ENCODE data around the gene CCDC120.

Gene CCDC120

GRCh38 chrX:49106296-49106695 is 47.5 kb downstream of the CCDC120 start:
- DNase-seq, result no peak

DNA sequence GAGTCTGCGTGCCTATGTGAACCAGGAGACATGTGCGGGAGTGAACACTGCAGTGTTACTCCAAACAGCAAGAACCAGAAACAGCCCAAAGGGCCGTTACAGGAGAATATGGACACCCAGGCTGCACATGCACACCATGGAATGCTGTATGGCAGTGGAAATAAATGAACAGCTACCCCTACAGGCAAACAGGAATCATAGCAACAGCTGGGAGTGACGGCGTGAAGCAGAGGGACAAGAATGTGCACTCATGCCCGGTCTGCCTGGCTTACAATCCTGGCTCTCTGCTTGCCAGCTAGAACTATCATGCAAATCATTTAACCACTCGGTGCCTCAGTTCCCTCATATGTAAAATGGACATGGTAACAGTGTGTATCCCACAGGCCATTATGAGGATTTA is 48.1 kb downstream of the CCDC120 start:
- no peak for DNase-seq

- no peak for DNase-seq
Measured at GRCh38 chrX:49108641-49109040, 49.8 kb downstream of the CCDC120 start.

DNA sequence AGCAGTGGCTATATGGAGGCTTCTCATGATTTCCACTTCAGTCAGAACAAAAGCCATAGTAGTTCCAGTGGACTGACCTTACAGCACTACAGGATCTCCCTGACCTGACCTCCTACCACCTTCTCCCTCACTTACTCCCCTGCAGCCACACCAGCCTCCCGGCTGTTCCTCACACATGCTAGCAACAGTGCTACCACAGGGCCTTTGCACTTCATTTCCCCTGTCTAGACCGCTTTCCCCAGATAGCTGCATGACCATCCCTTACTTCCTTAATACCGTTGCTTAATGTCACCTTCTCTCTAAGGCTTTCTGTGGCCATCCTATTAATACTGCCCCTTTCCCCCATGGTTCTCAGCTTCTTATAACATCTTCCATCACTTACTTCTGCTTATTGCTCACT is 51.6 kb downstream of the CCDC120 start:
- DNase-seq, result no peak

DNA sequence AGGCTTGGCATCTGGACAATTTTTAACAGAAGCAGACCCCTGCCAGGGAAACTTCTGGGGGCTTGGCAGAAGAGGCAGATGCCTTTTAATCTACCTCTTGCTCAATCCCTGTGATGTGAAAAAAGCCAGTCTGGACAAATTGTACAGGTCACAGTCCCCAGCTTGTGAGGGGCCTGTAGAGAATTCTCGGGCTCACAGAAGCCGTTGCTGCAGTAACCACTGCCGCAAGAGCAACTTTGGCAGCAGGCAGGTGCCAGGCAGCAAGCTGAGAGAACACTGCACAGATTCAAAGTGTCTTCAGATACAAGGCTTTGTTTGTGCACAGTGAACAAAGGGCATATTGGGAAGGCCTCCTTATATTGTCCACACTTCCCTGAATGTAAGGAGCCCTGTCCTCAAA is 53.0 kb downstream of the CCDC120 start:
- no peak for DNase-seq

DNA sequence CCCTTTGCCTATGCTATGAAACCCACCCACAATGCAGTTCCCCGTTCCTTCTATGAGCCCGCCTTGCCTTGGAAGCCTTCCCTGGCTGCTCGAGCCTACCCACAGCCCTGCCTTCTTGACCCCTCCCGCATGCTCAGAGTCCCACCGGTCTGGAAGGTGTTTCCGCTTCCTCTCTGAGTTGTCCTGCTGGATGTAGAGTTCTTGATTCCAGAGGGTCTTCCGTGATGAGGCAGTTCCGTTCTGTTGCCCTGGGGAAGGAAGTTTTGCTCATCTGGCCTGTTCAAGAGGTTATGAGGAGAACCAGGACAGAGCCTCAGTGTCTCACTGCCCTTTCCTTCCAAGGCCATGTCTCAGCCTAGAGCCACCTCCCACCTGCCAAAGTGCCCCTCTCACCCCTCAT is 57.3 kb downstream of the CCDC120 start:
- DNase-seq, result no peak

- no peak for DNase-seq
Measured at GRCh38 chrX:49116716-49117115, 57.9 kb downstream of the CCDC120 start.

- no peak for DNase-seq
Measured at GRCh38 chrX:49117581-49117980, 58.8 kb downstream of the CCDC120 start.

All from activated naive CD4-positive, alpha-beta T cell treated with Interleukin-2 at 50 U/mL for 16 hours (primary cell).